NCI-H526 (cell line): ENCODE measurements around the gene ZMIZ1.

ENCODE experiments used
- DNase-seq, 2 experiments: peaks; one replicate each; lab custom pipeline; 2025; lab: John Stamatoyannopoulos, UW

The ZMIZ1 gene

DNA sequence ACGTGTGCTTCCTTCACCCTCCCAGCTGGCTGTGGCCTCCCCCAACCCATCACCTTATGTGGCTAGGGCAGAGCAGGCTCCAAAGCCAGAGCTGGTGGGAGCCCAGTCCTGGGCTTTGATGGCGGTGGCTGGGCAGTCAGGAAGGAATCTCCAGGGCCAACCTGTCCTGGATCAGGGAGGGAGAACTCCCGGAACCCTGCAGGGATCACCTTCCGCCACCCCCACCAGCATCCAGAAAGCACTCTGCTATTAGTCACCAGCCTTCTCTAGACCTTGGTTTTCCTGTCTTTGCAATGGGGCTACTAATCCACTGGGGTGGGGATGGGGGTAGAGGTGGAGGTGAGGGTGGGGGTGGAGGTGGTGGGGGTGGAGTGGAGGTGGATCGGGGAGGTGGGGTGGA lies 139.0 kb downstream of the ZMIZ1 start:
- no peak for DNase-seq

DNA sequence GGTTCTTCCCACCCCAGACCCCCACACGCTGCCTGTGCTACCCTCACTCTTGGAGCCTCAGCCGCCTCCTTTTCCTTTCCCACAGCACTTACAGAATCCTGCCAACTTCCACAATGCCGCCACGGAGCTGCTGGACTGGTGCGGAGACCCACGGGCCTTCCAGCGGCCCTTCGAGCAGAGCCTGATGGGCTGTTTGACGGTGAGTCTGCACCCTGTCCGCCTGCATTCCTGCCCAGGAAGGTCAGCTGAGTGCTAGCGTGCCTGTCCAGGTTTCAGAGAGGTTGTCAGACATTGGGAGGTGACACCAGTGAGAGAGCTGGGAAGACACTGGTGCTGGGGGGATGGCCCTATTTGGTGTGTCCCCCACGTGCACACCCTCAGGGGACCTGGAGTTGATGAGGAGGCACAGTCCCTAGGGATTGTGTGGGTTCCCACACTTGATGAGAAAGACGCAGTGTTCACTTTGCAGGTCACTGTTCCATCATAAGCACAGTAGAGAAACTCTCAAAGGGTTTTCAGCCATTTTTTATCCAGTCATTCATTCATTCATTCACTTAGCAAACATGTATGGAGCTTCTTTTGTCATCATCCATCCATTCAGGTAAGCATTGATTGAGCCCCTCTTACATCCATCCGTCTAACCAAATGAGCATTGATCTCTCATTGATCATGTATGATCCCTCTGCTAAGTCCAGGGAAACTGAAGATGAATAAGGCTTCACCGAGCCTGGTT lies 139.7 kb downstream of the ZMIZ1 start:
- no peak for DNase-seq

DNA sequence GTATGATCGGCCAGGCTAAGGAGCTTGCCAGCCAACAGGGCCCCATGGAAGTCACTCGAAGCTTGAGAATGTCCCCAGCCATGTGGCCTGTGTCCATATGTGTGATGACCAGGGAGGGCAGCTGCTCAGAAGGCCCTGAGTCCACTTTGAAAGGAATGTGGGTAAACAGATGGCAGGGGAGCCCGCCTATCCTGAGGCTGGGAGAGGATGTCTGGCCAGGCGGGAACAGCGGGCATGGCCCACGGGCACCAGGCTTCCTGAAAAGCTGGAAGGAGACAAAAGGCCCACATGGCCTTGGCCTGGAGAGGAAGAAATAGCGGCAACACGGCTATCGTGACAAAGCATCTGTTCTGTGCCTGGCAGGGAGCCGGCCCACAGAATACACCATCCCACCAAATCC lies 140.6 kb downstream of the ZMIZ1 start:
- DNase-seq: no peak

DNA sequence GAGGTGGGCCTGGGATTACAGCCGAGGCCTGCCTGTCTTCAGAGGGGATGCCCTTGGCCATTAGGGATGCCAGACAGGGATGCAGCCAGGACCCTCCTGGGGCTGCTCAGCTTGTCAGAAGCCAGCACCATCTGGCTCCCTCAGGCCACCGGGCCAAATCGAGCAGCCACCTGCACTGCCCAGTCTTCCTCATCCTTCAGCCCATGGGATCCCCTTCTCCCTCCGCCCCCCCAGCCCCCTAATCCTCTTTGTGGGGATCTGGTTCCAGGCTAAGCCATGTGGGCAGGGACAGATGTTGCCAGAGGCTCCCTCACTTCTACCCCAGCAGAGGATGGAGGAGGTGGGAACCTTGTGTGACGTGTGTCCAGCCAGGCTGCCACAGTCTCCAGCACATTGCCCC lies 141.1 kb downstream of the ZMIZ1 start:
- DNase-seq: no peak

DNA sequence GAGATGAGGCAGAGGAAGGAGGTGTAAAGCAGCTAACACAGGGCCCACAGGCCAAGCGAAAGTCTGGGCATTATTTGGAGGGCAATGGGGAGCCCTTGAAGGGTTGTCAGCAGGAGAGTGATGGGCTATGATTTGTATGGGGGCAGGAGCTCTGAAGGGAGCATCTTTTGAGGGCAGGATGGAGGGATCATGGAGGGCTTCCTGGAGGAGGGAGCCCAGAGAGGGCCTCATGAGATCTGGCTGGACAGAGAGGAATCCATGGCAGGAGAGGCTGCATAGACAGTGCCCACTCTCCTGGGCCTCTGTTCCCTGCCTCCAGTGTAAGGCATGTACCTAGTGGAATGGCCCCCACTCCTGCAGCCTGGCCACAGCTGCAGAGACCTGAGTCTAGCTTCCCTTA lies 141.9 kb downstream of the ZMIZ1 start:
- no peak for DNase-seq

DNA sequence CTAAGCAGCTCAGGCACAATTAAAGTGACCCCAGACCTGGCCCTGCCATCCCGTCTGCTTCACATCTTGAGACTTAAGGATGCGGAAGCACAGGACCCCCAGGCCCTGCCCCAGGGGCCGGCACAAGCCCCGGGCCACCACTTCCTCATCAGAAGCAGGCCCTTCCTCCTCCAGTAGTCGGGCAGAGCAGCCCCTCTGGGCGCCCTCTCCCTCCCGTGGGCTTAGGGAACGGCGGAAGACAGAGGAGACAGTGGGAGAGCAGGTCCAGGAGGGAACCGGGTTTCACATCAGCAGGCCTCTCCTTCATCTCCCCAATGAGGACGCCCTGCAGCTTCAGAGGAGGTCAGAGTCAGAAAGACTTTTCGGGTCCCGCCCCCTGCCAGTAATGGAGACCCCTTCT lies 142.8 kb downstream of the ZMIZ1 start:
- no peak for DNase-seq

DNA sequence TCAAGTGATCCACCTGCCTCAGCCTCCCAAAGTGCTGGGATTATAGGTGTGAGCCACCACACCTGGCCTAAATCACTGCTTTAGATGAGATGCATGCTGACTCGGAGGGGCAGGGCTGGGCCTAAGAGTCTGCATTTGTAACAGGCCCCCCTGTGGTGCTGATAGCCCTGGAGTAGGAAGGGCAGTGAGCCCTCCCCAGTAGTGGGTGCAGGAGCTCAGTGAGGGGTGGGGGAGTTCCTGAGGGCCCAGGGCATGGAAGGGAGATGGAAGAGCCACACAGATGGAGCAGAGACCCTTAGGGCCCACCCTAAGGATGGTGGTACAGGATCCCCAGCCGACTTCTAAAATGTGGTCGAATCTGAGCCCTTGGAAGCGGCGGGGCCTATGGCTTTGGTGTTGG lies 146.8 kb downstream of the ZMIZ1 start:
- DNase-seq: no peak

DNA sequence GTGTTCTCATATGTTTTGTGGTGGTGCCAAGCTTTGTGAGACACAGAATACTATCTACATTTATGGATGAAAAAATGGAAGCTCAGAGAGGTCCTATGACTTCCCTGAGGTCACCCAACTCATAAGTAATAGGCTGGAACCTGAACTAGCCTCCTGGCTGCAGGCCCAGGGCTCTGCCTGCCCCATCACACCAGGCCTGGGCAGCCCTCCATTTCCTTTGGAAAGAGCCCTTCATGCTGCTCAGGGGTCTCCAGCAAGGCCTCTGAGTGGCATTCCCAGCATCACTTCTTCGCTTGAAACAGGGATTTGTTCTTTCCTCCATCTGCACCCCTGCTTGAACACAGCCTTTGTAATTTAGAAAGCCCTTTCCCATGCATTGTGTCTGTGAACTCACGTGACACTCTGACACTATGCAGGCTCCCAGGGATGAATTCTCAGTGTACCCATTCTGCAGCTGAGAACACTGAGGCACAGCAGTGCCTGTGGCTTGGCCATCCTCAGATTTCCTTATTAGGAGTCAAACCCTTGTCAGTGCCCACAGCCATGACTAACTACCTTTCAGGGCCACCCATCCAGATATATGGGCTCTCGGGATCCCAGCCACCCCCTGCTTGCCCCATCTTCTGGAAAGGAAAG lies 150.7 kb downstream of the ZMIZ1 start:
- no peak for DNase-seq

DNA sequence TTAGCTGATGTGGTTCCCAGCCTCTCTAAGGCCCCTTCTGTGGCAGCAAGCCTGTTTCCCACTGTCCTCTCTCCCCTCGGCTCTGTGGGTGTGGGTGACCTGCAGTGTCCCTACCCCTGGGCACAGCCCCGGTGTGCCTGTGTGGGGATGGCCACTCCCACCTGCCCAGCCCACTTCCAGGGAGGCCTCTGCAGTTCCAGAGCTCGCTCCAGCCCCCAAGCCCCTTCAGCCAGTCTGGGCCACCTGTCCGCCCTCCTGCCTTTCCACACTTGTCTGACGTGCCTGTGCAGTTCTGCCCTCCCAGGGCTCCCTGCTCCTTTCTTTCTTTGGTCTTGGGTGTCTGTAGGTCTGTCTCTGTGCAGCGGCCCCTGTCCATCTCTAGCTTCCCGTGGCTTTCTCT lies 151.5 kb downstream of the ZMIZ1 start:
- DNase-seq: no peak

DNA sequence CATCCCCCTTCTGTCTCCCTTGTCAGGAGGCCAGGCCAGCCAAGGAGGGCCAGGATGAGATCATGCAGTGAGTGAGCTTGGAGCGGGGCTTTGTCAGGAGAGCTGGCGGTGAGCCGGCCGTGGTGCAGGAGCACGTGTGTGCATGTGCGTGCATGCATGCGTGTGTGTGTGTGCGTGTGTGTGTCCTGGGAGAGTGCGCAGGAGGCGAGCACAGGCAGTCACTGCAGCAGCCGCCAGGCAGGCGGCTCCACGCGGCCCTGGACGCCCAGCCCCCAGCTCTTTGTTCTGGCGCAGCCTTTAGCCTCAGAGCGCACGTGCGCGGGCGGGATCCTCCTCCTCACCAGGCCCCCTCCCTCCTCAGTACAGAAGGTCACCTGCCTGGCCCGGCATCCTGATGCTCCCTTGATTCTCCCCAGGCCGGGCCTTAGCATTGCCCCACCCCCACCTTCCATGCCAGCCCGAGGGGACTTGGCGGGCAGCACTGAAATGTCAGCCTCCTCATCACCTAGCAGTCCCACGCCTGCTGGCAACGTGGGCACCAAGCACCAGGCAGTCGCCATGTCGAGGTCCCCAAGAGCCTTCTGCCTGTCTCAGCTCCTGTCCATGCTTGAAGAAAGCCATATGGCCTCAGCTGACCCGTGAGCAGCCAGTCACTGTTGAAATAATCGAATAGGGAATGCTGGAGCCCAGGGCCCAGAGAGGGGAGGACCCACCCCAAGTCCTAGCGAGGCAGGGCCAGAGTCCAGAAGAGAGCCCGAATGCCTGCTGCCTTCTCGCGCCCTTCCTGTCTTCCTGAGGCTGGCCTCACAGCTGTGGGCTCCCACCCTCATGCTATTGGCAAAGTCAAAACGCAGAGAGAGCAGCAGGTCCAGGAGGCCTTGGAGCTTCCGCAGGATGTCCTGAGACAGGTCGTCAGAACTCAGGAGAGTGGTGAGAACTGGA lies 152.6 kb downstream of the ZMIZ1 start:
- peak in 1 of 2 experiments; percentile 57 for DNase-seq

DNA sequence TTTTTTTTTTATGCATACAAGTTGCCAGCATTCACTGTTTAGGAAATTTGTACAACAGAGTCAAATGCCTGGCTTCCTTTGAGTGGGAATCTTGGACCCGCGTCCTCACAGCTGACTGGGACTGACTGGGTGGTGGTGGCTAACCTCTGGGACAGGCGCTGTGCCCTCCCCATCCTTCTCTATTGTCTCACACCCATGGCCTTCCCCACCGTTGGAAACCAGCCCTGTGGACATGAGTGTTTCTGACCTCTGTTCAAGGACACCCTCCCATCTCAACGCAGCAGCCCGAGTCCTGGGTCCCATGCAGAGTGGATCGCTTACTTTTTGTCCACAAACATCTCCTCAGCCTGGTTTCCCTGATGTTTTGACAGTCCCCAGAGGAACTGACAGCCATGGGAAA lies 153.4 kb downstream of the ZMIZ1 start:
- DNase-seq: no peak

DNA sequence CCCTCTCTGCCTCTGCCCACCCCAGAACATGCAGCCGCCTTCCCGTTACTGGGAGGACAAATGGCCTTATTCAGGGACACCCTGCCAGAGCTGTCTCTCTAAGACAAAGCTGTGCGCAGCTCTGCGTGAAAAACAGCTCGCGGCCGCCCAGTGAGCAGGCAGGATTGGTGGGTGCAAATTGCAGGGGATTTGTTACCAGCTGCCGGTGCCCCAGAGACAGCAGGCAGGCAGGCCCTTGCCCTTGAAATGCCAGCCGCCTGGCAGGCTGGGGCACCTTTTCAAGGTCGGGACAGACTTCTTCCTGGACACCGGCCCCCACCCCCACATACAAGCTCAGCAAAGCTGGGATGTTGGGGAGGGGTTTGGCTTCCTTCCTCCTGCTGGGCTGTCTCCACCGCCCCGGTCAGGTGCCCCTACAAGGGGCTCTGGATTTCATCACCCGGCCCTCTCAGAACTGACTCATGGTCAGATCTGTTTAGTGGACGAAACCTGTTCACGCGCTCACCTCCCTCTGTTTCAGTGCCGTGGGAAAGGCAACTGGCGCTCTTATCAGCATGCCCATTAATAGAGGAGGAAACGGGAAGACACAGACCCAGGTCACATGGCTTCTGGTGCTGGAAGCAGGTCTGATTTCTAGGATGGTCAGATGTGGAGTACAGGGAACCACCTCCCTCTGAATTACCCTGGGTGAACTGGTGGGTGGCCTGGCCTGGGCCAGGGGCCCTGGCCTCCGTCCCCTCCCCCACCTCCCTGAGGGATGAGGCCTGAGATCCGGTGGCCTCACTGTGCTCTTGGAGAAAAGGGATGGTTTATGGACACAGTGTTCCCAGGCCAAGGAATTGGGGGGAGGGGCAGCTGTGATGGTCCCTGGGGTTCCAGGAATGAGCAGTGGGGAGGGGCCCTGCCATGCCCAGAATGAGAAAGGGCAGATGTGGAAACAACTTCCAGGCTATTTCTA lies 154.6 kb downstream of the ZMIZ1 start:
- DNase-seq: no peak

DNA sequence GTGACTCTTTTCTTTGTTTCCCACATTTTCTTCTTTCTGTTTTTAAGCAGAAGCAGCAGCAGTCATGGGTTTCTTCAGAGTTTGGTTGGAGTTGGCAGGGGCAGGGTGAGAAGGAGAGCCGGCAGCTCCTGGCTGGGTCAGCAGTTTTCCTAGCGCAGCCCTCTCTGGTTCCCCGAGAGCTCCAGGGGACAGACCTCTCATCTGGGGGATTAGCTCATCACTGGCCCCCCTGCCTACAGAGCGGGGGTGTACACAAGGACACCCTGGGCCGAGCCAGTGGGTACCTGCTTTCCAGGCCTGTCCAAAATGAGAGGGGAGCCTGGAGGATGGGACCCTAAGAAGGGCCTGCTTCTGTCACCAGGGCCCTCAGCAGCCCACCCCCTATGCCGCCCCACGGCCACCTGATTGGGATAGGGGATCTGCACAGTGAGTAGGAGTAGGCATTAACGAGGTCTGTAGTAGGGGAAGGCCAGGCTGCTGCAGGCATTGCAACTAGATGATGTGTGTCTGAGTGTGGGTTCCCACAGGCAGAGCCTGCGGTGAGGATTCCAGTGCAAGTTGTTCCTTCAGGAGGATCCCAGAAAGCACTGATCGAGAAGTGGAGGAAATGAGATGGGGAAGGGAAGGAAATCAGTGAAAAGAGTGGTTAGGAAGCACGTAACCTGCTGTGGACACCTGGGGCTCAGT lies 155.6 kb downstream of the ZMIZ1 start:
- DNase-seq: no peak

DNA sequence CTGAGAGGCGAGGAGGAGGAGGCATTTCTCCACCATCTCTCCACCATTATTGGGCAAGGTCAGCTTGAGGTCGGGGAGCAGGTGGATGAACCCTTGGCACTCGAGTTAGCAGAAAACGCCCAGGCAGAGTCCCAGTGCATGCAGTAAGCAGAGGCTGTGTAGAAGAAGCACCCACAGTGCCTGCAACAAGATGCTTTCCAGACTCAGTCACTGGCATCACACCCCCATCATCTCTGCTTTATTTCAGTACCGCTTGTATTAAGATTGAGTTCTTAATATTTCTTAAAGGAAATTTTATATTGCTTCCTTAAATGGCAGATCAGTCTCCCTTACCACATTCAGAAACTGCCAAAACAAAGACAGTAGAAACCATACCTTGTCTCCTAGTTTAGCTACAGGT lies 156.2 kb downstream of the ZMIZ1 start:
- DNase-seq: no peak

DNA sequence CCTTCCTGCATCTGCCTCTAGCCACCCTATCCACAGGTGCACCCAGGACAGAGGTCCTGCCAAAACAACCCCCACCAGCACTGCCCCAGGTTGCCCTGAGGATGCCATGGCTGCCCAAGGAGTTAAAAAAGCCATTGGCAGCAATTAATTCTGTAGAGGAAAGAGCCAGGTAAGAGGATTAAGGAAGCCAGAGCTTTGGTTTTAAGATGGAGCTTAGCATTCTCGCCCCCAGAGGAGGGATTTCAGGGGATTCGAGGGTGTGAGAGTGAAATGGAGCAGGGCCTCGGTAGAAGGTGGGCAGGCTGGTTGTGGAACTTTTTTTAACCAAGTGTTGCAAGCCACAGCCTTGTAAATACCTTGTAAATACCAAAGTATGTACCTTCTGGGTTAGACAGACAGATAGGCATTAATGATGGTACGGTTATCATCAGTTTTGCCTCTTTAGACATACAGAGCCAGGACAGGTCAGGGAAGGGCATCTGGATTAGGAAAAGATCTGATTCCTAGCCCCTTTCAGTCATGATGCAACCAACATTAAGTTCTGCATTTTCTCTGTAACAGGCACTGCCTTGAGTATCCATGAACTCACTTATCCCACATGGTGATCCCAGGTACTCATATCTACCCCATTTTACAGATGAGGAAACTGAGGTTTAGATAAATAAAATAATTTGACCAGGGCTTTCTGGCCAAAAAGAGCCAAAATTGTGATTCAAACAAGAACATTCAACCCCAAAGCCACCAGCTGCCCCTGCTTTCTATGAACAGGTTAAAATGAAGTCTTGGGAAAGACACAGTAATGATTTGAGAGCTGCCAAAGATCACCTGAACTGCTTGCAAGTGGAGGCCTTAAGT lies 157.9 kb downstream of the ZMIZ1 start:
- no peak for DNase-seq

DNA sequence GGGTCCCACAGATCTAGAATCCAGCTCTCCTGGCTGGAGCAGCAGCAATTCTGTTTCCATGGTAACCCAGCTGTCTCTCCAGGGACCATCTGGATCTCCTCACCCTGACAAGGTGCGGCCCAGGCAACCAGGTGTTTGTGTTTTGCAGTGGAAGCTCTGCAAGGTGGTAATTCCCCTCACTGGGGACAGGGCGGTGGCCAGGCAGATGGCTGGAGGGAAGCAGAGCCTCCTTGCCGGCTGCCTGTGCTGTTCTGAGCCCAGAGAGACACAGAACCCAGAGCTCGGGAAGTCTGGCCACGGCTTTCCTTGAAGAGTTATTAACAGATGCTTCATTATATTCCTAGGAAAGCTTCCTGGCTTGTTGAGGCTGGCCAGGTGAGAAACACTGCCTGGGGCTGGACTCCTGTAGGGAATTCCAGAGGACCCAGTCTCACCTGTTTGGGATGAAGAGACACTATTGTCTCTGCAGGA lies 160.3 kb downstream of the ZMIZ1 start:
- peak; percentile 76 to 85 for DNase-seq

DNA sequence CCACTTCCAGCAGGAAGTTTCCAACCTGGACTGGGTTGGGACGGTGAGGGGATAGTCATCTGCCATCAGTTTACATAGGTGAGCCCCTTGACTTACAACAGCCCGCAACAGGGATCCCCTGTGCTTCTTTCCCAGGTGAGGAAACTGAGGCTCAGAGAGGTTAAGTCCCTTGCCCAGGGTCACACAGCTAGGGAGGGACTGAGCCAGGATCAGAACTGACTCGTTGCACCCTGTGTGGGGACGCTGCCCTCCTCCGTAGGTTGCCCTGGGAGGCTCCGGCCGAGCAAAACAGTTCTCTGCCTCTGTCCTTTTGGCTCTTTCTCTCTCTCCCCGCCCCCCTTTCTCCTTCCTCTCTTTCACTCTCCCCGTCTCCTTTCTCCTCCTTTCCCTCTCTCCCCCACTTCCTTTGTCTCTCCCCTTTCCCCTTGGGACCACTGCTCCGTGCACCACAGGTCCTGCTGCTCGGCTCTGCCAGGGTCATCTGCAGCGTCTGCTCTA lies 161.1 kb downstream of the ZMIZ1 start:
- no peak for DNase-seq

DNA sequence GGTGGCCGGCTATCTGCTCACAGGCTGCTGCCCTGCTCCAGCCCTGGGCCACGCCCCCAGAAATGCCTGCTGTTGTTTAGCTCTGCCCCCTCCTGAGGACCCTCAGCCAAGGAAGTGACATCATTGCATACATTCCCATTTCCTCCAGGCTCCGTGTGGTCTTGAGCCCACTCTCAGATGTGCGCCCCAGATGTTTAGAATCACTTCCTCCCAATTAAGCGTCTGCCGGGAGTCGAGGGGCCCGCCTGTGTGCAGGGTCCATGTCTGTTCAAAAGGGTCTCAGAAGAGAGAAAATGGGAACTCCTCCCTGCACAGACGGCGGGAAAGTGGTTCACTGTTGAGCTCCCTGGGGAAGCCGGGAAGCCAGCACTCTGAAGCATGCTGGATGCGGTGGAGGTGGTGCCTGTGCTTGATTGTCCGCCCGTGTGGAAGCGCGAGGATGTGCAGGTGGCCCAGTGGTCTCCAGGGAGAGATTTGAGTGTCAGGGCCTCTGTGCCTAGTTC lies 161.6 kb downstream of the ZMIZ1 start:
- DNase-seq: no peak

DNA sequence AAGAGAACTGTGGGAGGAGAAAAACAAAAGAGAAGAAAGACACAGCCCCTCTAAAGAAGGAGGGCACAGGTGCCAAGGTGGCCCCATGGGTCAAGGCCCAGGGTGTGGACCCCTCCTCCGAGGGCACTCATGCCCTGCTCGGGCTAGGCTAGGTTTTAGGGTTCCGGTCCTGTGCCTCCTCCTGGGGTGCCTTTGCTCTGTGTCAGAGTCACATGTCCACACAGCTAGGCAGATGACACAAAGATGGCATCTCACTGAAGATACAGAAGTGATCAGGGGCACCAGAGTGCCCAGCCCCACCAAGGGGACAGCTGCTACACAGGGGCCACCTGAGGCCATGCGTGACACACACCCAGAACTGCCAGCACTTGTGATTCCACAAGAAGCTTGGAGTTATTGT lies 162.1 kb downstream of the ZMIZ1 start:
- DNase-seq: no peak

DNA sequence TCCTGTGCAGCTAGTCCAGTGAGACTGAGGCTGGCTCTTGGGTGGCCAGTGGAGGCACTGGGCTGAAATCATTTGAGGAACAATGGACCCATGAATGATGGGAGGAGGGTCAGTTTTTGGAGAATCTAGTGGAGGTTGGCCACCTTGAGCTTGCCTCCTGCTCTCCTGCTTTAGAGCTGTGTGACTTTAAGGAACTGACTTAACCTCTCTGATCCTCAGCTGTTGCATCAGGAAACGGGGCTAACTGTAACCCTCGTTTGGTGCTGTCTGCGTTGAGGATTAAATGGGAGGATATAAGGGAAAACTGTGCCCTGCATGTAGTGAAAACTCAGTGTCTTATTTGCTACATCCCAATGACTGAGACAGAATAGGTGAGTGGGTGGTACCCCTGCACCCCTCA lies 163.1 kb downstream of the ZMIZ1 start:
- DNase-seq: no peak
